Common myeloid progenitor, CD34-positive (primary cell): ENCODE data around the gene GRID1.

ENCODE experiments used
- CTCF ChIA-PET: fragments of 350-600 bp; sonication (Branson Sonifier 250); formaldehyde crosslinking; loops from one replicate; lab custom pipeline; 2021; ENCODE audit warnings: antibody characterized with exemption; lab: Charles Lee
- POLR2A ChIA-PET: fragments of 350-600 bp; sonication (Branson Sonifier 250); formaldehyde crosslinking; loops from one replicate; lab custom pipeline; 2021; ENCODE audit warnings: antibody characterized with exemption; lab: Charles Lee
- DNase-seq, 3 donors: peaks; one replicate each; pipeline versions ENCODE4 v3.0.0 to v3.0.0-alpha.2; 2013
- H3K27ac ChIP-seq, 2 experiments: 1 replicate in 1 of 2; 2 replicates in 1 of 2; pipeline ENCODE4 v1.7.0; 2013; ENCODE audit warnings: inconsistent platforms in 2 of 2, low read length in 2 of 2, mild to moderate bottlenecking in 2 of 2, low read depth in 1 of 2, moderate library complexity in 1 of 2; ENCODE audit not compliant: severe bottlenecking in 2 of 2, insufficient read depth in 1 of 2, poor library complexity in 1 of 2
- H3K27me3 ChIP-seq, 5 experiments: replicated peaks in 2 of 5; 1 replicate in 3 of 5; 2 replicates in 2 of 5; pipeline versions ENCODE4 v1.6.1 to v1.7.0; 2013; ENCODE audit warnings: low read length in 4 of 5, mild to moderate bottlenecking in 2 of 5, moderate library complexity in 2 of 5, inconsistent platforms in 1 of 5; ENCODE audit not compliant: insufficient read depth in 5 of 5, control insufficient read depth in 4 of 5
- H3K36me3 ChIP-seq, 4 experiments: 1 replicate in 2 of 4; 2 replicates in 2 of 4; pipeline versions ENCODE4 v1.6.1 to v1.7.0; 2013; ENCODE audit warnings: low read length in 3 of 4, control low read depth in 1 of 4, mild to moderate bottlenecking in 1 of 4; ENCODE audit not compliant: control insufficient read depth in 4 of 4, insufficient read depth in 4 of 4
- H3K4me1 ChIP-seq, 4 experiments: 1 replicate in 3 of 4; 2 replicates in 1 of 4; pipeline versions ENCODE4 v1.6.1 to v1.7.1; 2013; ENCODE audit warnings: low read length in 3 of 4, mild to moderate bottlenecking in 3 of 4, control low read depth in 1 of 4, inconsistent platforms in 1 of 4, moderate library complexity in 1 of 4; ENCODE audit not compliant: control insufficient read depth in 4 of 4, insufficient read depth in 4 of 4; ENCODE audit errors: control extremely low read depth in 1 of 4
- H3K4me3 ChIP-seq, 7 experiments: 1 replicate in 4 of 7; 2 replicates in 3 of 7; pipeline versions ENCODE4 v1.5.1 to v1.7.0; 2013; ENCODE audit warnings: mild to moderate bottlenecking in 7 of 7, low read length in 6 of 7, moderate library complexity in 6 of 7, inconsistent platforms in 2 of 7, low read depth in 2 of 7, control low read depth in 1 of 7; ENCODE audit not compliant: insufficient read depth in 4 of 7, control insufficient read depth in 1 of 7; ENCODE audit errors: extremely low read depth in 1 of 7
- H3K9me3 ChIP-seq, 5 experiments: 1 replicate in 4 of 5; 2 replicates in 1 of 5; pipeline versions ENCODE4 v1.6.1 to v1.7.1; 2013; ENCODE audit warnings: low read length in 4 of 5, mild to moderate bottlenecking in 2 of 5, inconsistent platforms in 1 of 5, low read depth in 1 of 5, moderate library complexity in 1 of 5; ENCODE audit not compliant: control insufficient read depth in 4 of 5, insufficient read depth in 2 of 5; ENCODE audit errors: control extremely low read depth in 1 of 5
- WGBS: methylation state at CpG from one replicate; pipeline ENCODE4 v1.1.5; 2013; ENCODE audit not compliant: insufficient coverage; 5-methylcytosine and 5-hydroxymethylcytosine counted together

GRID1 gene

DNA sequence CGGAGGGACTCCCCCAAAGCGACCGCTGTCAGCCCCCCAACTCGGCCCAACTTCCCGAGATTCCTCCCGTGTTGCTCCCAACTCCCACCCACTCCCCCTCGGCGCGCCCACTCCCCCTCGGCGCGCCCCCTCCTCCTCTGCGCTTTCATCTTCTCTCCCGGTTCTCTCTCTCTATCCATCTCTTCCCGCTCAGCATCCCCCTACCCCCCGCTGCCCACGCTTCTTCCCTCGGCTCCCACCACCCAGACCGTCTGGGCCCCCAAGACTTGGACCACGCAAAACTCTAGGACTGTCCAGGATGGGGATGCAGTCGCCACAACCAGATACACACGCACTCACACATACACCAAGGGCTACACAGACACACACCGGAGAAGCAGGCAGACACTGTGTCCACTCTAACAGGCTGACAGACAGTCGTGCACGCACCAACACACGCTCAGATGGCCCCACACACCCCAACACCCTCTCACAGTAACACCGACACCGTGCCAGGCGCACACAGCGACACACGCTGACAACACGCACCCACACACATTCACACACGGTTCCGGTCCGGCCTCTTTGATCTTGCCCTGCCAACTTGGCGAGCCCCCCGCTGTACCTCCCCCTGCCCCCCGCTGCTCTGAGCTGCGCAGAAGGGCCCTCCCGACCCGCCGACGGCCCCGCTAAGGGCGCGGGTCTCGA lies 1.1 kb downstream of the GRID1 start:
- ChIA-PET POLR2A (no interaction called here), CTCF (interaction anchor here (1.1 to 5.5 kb wide), 3 partner anchors 10 to 14 kb away, joined by 4 to 79 read pairs (median 6); no protein-coding TSS in a partner anchor)
- Histone ChIP-seq H3K36me3 (no peaks in the 10 kb centered on the region), H3K4me3 (peak overlapping the region in 4 of 7 experiments; percentile 42 to 60 (median 58)), H3K4me1 (peaks cover 0 to 47% (median 39%) of the 10 kb centered on the region in 4 experiments), H3K27ac (no peak overlapping the region), H3K27me3 (peaks cover 0 to 95% (median 52%) of the 10 kb centered on the region in 5 experiments), H3K9me3 (no peaks in the 10 kb centered on the region)
- DNase-seq = peak in 1 of 3 donors; percentile 46
- WGBS = 3% methylated on average over 33 of the region's 47 CpGs

DNA sequence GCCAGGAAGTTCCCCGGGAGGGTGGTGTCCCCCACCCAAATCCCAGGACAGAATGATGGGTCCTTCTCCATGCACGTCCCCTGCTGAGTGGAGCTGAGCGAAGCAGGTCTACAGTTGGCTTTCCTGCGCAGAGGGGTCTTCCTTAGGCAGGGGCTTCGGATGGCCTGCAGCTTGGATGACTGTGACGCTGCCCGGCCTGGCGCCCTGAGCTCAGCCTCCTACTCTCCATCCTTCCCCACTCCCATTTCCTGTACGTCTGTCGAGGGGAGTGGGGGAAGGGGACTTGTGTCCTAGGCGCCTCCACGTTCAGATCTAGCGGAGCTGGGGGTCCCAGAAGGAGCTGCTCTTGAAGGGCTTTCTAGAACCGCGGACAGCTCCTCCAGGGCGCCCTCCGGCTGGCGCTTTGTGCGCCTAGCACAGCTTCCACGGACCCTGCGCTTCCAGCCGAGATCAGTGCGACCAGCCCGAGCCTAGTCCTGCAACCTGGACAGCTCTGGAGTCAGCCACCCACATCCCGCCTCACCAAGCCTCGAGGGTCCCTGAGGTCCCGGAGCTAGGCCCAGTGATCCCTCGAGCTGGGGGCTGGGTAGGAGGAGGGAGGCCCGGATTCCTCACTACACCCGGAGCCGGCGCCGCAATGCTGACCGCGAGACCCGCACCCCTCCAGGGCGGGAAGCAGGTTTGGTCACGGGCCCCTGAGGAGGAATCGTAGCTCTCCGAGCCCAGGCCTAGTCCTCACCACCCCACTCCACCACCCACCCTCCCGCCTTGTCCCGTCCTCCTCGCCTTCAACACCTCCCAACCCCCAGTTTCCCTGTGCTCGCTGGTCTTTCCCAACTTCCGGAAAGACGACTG lies 1.9 kb downstream of the GRID1 start:
- CTCF ChIA-PET = interaction anchor here (0.8 to 5.5 kb wide), 4 partner anchors 9 to 19 kb away, joined by 3 to 79 read pairs (median 4); no protein-coding TSS in a partner anchor
- H3K4me3 ChIP-seq = no peak overlapping the region
- no peaks in the 10 kb centered on the region for H3K36me3 ChIP-seq
- peaks cover 0 to 88% (median 49%) of the 10 kb centered on the region in 5 experiments for H3K27me3 ChIP-seq
- H3K4me1 ChIP-seq = peaks cover 0 to 47% (median 39%) of the 10 kb centered on the region in 4 experiments
- POLR2A ChIA-PET = no interaction called here
- DNase-seq = peak in 1 of 3 donors; percentile 39
- H3K9me3 ChIP-seq = no peaks in the 10 kb centered on the region
- WGBS = 5% methylated on average over 28 of the region's 46 CpGs
- H3K27ac ChIP-seq = no peak overlapping the region

GRCh38 chr10:86363833-86364490 lies 2.6 kb downstream of the GRID1 start:
- peaks cover 0 to 80% (median 41%) of the 10 kb centered on the region in 5 experiments for H3K27me3 ChIP-seq
- ChIA-PET POLR2A (no interaction called here), CTCF (interaction anchor here (1.0 to 5.5 kb wide), 3 partner anchors 13 to 18 kb away, joined by 3 to 79 read pairs (median 8); no protein-coding TSS in a partner anchor)

DNA sequence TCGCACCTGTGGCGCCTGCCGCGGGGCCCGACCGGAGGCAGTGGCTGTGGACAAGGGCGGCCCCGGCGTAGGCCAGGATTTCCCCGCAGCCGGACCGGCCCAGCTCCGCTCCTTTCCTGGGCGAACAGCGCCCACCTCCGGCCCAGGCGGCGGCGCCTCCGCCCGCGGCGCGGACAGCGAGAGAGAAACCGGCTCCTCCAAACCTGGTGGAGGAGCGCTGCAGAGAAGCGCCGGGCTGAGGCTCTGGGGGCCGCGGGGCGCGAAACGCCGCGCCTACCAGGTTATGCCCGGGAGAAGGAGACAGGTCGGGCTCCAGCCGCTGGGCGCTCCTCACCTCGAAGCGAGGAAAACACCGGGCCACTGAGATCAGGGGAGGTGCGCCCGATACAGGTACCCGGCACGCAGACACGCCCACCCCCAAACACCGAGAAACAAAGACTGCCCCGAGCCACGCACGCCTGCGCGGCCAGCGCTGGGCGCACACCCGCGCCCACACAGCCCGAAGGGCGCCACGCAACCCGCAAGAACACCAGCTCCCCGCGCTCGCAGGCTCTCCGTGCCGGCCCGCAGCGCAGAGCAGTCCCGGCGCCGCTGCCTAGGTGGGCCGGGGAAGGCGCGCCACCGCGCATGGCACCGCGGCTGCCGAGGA lies 3.3 kb downstream of the GRID1 start:
- WGBS = under 1% methylated on average over 65 of the region's 80 CpGs
- H3K9me3 ChIP-seq = no peaks in the 10 kb centered on the region
- no peak overlapping the region for H3K27ac ChIP-seq
- H3K4me1 ChIP-seq = peaks cover 0 to 47% (median 39%) of the 10 kb centered on the region in 4 experiments
- no peaks in the 10 kb centered on the region for H3K36me3 ChIP-seq
- H3K27me3 ChIP-seq = peaks cover 0 to 74% (median 35%) of the 10 kb centered on the region in 5 experiments
- ChIA-PET CTCF (interaction anchor here (0.7 to 5.5 kb wide), 5 partner anchors 12 to 37 kb away, joined by 3 to 79 read pairs (median 6); no protein-coding TSS in a partner anchor), POLR2A (no interaction called here)
- H3K4me3 ChIP-seq = peak overlapping the region in 6 of 7 experiments; percentile 4 to 63 (median 32)
- DNase-seq = peak in 1 of 3 donors; percentile 37

More at GRCh38 chr10:86363833-86364490, 2.6 kb downstream of the GRID1 start:
- no peaks in the 10 kb centered on the region for H3K36me3 ChIP-seq
- peak in 2 of 3 donors; percentile 69 to 76 for DNase-seq
- H3K4me3 ChIP-seq = peak overlapping the region in 4 of 7 experiments; percentile 4 to 63 (median 21)
- H3K27ac ChIP-seq = no peak overlapping the region
- H3K9me3 ChIP-seq = no peaks in the 10 kb centered on the region
- H3K4me1 ChIP-seq = peaks cover 0 to 47% (median 39%) of the 10 kb centered on the region in 4 experiments
- 13% methylated on average over 18 of the region's 29 CpGs for WGBS

- DNase-seq = no peak
- H3K27me3 ChIP-seq = peaks cover 0 to 67% (median 32%) of the 10 kb centered on the region in 5 experiments
- WGBS = 49% methylated on average over 8 of the region's 15 CpGs
- H3K9me3 ChIP-seq = no peaks in the 10 kb centered on the region
- H3K4me3 ChIP-seq = peak overlapping the region in 2 of 7 experiments; percentile 36 to 63
- no peak overlapping the region for H3K27ac ChIP-seq
- H3K36me3 ChIP-seq = no peaks in the 10 kb centered on the region
- CTCF ChIA-PET = interaction anchor here (0.7 to 5.5 kb wide), 6 partner anchors 12 to 46 kb away, joined by 3 to 79 read pairs (median 6); no protein-coding TSS in a partner anchor
- H3K4me1 ChIP-seq = peaks cover 0 to 47% (median 42%) of the 10 kb centered on the region in 4 experiments
- POLR2A ChIA-PET = no interaction called here
Measured at GRCh38 chr10:86362586-86363183, 3.9 kb downstream of the GRID1 start.

DNA sequence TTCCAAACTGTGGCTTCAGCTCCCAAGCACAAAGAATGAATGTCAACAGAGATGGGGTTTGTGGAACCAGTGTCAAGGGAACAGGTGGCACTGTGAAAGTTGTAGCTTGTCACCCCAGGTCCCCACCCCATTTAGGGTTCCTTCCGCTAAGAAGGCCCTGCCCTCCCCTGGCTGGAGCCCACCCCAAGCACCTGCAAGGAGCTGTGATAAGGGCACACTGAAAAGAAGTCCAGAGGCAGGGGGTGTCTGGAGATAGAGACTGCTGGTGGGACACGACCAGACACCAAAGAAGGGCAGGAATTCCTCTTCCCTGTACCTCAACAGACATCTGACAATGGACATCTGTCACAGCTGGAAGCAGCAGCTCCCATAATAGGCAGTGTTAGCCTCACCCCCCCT lies 4.5 kb downstream of the GRID1 start:
- peaks cover 0 to 47% (median 45%) of the 10 kb centered on the region in 4 experiments for H3K4me1 ChIP-seq
- CTCF ChIA-PET = interaction anchor here (1.2 to 5.5 kb wide), 5 partner anchors 11 to 47 kb away, joined by 3 to 79 read pairs (median 6); no protein-coding TSS in a partner anchor
- H3K4me3 ChIP-seq = no peak overlapping the region
- no peak overlapping the region for H3K27ac ChIP-seq
- H3K27me3 ChIP-seq = peaks cover 0 to 62% (median 28%) of the 10 kb centered on the region in 5 experiments
- 86% methylated on average over 1 of the region's 2 CpGs for WGBS
- H3K36me3 ChIP-seq = no peaks in the 10 kb centered on the region
- no peak for DNase-seq
- POLR2A ChIA-PET = no interaction called here
- H3K9me3 ChIP-seq = no peaks in the 10 kb centered on the region
